Neural cell (in vitro differentiated cells): Measurements from ENCODE around the gene PLCL2. TPM values are rescaled to one million over a fixed set of nuclear protein-coding genes. Genes with fewer than 3 reads are reported as not detected.

Experiments
- H2AFZ ChIP-seq: fragments of 200-600, 300-800 bp; sonication (generic), shearing (Covaris generic); 2 replicates; pipeline ENCODE4 v1.6.0; 2014; ENCODE audit warnings: low read depth, mild to moderate bottlenecking, antibody characterized with exemption, low read length, moderate library complexity
- H3F3A ChIP-seq: fragments of 200-600 bp; shearing (Covaris generic); 2 replicates; pipeline ENCODE4 v1.6.1; 2016; ENCODE audit warnings: mild to moderate bottlenecking, moderate library complexity, mixed read lengths, antibody characterized with exemption, low read length; ENCODE audit not compliant: insufficient read depth, poor library complexity, severe bottlenecking
- H3K27ac ChIP-seq: fragments of 200-600, 300-800 bp; sonication (generic), shearing (Covaris generic); 2 replicates; pipeline ENCODE4 v1.5.1; 2014; ENCODE audit warnings: mild to moderate bottlenecking, low read length, moderate library complexity
- H3K27me3 ChIP-seq: fragments of 300-800, 200-600 bp; sonication (generic), shearing (Covaris generic); 2 replicates; pipeline ENCODE4 v1.6.0; 2014; ENCODE audit warnings: mild to moderate bottlenecking, low read depth, low read length, moderate library complexity; ENCODE audit not compliant: insufficient read depth
- H3K36me3 ChIP-seq: fragments of 300-800, 200-600 bp; sonication (generic), shearing (Covaris generic); 2 replicates; pipeline ENCODE4 v1.5.1; 2014; ENCODE audit warnings: mild to moderate bottlenecking, antibody characterized with exemption, low read length, moderate library complexity; ENCODE audit not compliant: insufficient read depth
- H3K4me2 ChIP-seq: fragments of 300-800, 200-600 bp; sonication (generic), shearing (Covaris generic); 2 replicates; pipeline ENCODE4 v1.6.0; 2014; ENCODE audit warnings: mild to moderate bottlenecking, low read length
- H3K4me3 ChIP-seq: fragments of 300-800, 200-600 bp; sonication (generic), shearing (Covaris generic); 2 replicates; pipeline ENCODE4 v1.5.1; 2014; ENCODE audit warnings: mild to moderate bottlenecking, low read length, moderate library complexity
- H3K79me2 ChIP-seq: fragments of 200-600 bp; shearing (Covaris generic); replicated peaks from 2 replicates; pipeline ENCODE4 v1.6.0; 2014; ENCODE audit warnings: mild to moderate bottlenecking, low read length, moderate library complexity; ENCODE audit not compliant: insufficient read depth
- H3K9ac ChIP-seq: fragments of 300-800, 200-600 bp; sonication (generic), shearing (Covaris generic); 2 replicates; pipeline ENCODE4 v1.6.1; 2016; ENCODE audit warnings: mild to moderate bottlenecking, low read length, mixed read lengths
- H3K9me2 ChIP-seq: fragments of 200-600 bp; shearing (Covaris generic); 2 replicates; pipeline ENCODE4 v1.6.1; 2016; ENCODE audit warnings: mild to moderate bottlenecking, low read length, mixed read lengths; ENCODE audit not compliant: insufficient read depth
- H3K9me3 ChIP-seq: fragments of 200-600, 300-800 bp; sonication (generic), shearing (Covaris generic); 2 replicates; pipeline ENCODE4 v1.6.1; 2016; ENCODE audit warnings: mild to moderate bottlenecking, mixed run types, low read length, moderate library complexity, mixed read lengths
- H4K20me1 ChIP-seq: fragments of 200-600 bp; shearing (Covaris generic); 2 replicates; pipeline ENCODE4 v1.6.1; 2016; ENCODE audit warnings: mild to moderate bottlenecking, mixed run types; ENCODE audit not compliant: insufficient read depth
- CTCF ChIP-seq: fragments of 450-650 bp; IDR thresholded peaks from 2 replicates; pipeline ENCODE4 v1.5.1; 2014; ENCODE audit warnings: antibody characterized with exemption, mild to moderate bottlenecking, moderate library complexity; ENCODE audit not compliant: poor library complexity, severe bottlenecking
- EP300 ChIP-seq: fragments of 450-650 bp; conservative IDR thresholded peaks from 2 replicates; pipeline ENCODE4 v1.6.1; 2014; ENCODE audit warnings: antibody characterized with exemption, mild to moderate bottlenecking, moderate library complexity; ENCODE audit not compliant: poor library complexity, severe bottlenecking
- EZH2 ChIP-seq: fragments of 200-600, 300-800 bp; shearing (Covaris generic), sonication (generic); IDR thresholded peaks from 2 replicates; pipeline ENCODE4 v1.6.1; 2014; ENCODE audit warnings: antibody characterized with exemption, low read length, borderline replicate concordance, mild to moderate bottlenecking; ENCODE audit not compliant: insufficient read depth, poor library complexity, severe bottlenecking
- MXI1 ChIP-seq: fragments of 450-650 bp; conservative IDR thresholded peaks from 2 replicates; pipeline ENCODE4 v1.6.1; 2014; ENCODE audit warnings: antibody characterized with exemption, mild to moderate bottlenecking; ENCODE audit not compliant: poor library complexity, severe bottlenecking
- POLR2AphosphoS5 ChIP-seq: IDR thresholded peaks from 2 replicates; pipeline ENCODE4 v1.6.1; 2012
- RAD21 ChIP-seq: fragments of 450-650 bp; conservative IDR thresholded peaks from 2 replicates; pipeline ENCODE4 v1.6.1; 2014; ENCODE audit warnings: antibody characterized with exemption, mild to moderate bottlenecking, moderate library complexity
- REST ChIP-seq: IDR thresholded peaks from 2 replicates; pipeline ENCODE4 v1.6.1; 2012; ENCODE audit warnings: borderline replicate concordance
- SMC3 ChIP-seq: fragments of 450-650 bp; conservative IDR thresholded peaks from 2 replicates; pipeline ENCODE4 v1.6.1; 2014; ENCODE audit warnings: antibody characterized with exemption, mild to moderate bottlenecking, moderate library complexity; ENCODE audit not compliant: poor library complexity
- TAF1 ChIP-seq: IDR thresholded peaks from 2 replicates; pipeline ENCODE4 v1.6.1; 2012; ENCODE audit warnings: low read depth
- polyA plus RNA-seq: library from polyadenylated mRNA; depleted of rRNA; stranded (reverse); fragments of >200 nt; gene quantifications from 2 replicates; pipeline ENCODE4 v1.2.3, GENCODE V29; 2014

The PLCL2 gene
- polyA plus RNA-seq, 1 donor from 2014 or later, result 69.8 TPM

- no peaks in the 10 kb centered on the region for H3K27me3 ChIP-seq
- H3K79me2 ChIP-seq, result no peaks in the 10 kb centered on the region
- no peaks in the 10 kb centered on the region for H3K9me3 ChIP-seq
- H3K4me2 ChIP-seq, result no peak overlapping the region
- no peaks in the 10 kb centered on the region for H4K20me1 ChIP-seq
- H2AFZ ChIP-seq, result no peak overlapping the region
- H3K4me3 ChIP-seq, result no peak overlapping the region
- H3K27ac ChIP-seq, result no peak overlapping the region
- TF ChIP-seq EZH2 (no peak), EP300 (no peak), SMC3 (peak; percentile 74), POLR2AphosphoS5 (no peak), REST (no peak), CTCF (peak; percentile 76), RAD21 (peak; percentile 78), MXI1 (no peak), TAF1 (no peak)
- no peaks in the 10 kb centered on the region for H3F3A ChIP-seq
- no peak overlapping the region for H3K9ac ChIP-seq
- no peaks in the 10 kb centered on the region for H3K36me3 ChIP-seq
- no peaks in the 10 kb centered on the region for H3K9me2 ChIP-seq
Observed at GRCh38 chr3:17032407-17033034, 147.8 kb downstream of the PLCL2 start.

- Histone ChIP-seq H3K27ac (no peak overlapping the region), H3K4me2 (no peak overlapping the region), H3K4me3 (no peak overlapping the region), H3K9me2 (no peaks in the 10 kb centered on the region), H3K27me3 (no peaks in the 10 kb centered on the region), H3K36me3 (no peaks in the 10 kb centered on the region), H3K9me3 (no peaks in the 10 kb centered on the region), H2AFZ (no peak overlapping the region), H3K79me2 (no peaks in the 10 kb centered on the region), H3F3A (peaks cover 1% of the 10 kb centered on the region), H3K9ac (no peak overlapping the region), H4K20me1 (no peaks in the 10 kb centered on the region)
- TF ChIP-seq TAF1 (no peak), RAD21 (no peak), REST (no peak), SMC3 (no peak), EP300 (no peak), CTCF (no peak), POLR2AphosphoS5 (no peak), EZH2 (no peak), MXI1 (no peak)
Observed at GRCh38 chr3:17033516-17034168, 148.9 kb downstream of the PLCL2 start.
